Forelimb muscle (tissue), 1 donor: ENCODE results near the gene WNT7A. TPM values are rescaled to one million over a fixed set of nuclear protein-coding genes. Genes with fewer than 3 reads are reported as not detected.

Experiments used
- DNase-seq: peaks from one replicate; pipeline ENCODE4 v3.0.0-alpha.2; 2013; ENCODE audit warnings: low read depth
- polyA plus RNA-seq: library from polyadenylated mRNA; unstranded; fragments of 120-200 nt; gene quantifications from one replicate; pipeline ENCODE4 v1.2.1, GENCODE V29; 2013; ENCODE audit not compliant: insufficient read length

The WNT7A gene
- polyA plus RNA-seq, 1 donor: not detected

DNA sequence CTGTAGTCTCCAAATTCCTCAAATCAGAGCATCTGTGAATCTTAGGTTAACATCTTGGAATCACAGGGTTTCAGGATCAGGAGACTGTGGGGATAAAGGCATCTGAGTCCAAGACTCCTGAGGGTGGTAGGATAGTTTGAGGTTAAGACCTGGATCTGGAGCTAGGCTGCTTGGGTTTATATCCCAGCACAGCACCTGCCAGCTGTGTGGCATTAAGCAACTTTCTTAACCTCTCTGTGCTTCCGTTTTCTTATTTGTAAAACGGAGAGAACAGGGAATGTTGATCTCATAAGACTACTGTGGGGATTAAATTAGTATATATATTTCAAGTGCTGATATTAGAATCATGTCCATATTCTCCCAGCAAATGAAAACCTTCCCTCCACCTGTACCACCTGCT, 33.6 kb downstream of the WNT7A start:
- DNase-seq: no peak

DNA sequence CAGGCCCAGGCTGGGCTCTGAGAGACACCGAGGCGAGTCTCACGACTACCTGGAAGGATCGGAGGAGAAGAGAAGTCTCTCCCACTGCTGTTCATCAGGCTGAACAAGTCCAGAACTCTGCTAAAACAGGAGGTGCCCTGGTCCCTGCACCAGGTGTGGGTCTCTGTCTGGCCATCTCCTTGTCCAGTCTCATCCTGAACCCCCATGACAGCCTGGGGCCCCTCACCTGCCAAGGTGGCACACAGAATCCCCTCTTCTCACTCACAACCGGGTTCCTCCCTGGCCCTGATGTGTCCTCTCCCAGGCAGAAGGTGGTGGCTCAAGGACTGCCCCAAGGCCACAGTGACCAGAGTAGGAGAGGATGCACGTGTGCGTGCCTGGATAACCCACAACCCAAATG, 34.1 kb downstream of the WNT7A start:
- DNase-seq: no peak

DNA sequence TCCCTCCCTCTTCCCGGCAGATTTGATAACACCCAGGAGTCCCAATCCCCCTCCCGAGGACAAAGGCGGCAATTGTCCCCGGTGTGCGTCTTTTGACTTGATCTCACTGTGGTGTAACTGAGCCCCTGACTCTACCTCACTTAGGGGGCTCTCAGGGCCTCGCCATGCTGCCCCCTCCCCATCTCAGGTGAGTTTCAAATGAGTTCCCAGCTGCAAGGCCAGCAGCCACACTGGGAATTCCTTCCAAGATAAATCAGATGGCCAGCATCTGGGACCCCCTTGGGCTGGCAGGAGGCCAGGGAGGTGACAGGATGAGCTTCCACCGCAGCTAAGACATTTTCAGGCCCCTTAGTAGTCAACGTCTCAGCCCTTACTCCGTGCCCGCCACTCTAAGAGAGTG, 35.0 kb downstream of the WNT7A start:
- no peak for DNase-seq

DNA sequence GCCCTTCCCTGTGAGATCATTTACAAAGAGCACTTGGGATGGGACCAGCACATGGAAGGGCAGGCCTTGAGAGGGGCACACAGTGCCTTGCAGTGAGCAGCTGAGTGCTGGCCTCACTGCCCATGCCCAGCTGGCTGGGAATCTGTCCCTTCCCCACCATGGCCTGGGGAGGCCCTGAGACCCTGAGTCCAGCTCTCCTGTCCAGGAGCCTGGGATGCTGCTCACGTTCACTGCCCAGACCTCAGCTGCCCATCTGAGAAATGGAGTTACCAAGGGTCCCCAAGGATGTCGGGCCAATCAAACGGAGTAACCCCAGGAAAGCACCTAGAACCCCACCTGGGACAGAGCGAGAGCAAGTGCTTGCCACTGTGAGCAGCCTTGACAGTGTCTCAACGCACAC, 35.6 kb downstream of the WNT7A start:
- DNase-seq: no peak

DNA sequence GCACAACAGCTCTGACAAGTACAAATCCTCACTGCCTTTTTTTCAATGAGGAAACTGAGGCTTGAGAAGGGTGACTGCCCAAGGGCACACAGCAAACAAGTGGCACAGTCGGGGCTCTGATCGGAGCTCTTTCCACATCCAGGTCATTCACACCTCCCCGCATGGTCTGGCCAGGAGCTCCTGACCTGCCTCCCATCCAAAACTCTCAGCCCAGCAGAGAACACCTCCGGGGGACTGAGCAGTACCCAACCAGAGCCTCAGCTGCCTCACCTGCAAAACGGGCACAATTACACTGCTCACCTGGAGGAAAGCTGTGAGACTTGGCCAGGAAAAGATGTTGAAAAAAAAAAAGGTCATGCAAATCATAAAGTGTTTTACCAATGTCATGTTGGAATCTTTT, 36.5 kb downstream of the WNT7A start:
- no peak for DNase-seq

DNA sequence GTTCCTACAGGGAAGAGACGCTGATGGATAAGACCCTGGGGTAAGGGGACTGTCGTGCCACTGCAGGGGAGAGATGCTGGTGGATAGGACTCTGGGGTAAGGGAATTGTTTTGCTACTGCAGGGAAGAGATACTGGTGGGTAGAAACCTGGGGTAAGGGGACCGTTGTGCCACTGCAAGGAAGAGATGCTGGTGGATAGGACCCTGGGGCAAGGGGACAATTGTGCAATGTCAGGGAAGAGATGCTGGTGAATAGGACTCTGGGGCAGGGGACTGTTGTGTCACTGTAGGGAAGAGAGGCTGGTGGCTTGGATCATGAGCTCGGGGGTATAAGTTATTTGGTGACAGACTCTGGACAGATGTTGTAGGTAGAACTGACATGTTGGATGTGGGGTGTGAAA, 37.6 kb downstream of the WNT7A start:
- DNase-seq: no peak

GRCh38 chr3:13841826-13842225, 38.0 kb downstream of the WNT7A start:
- no peak for DNase-seq

- DNase-seq: no peak
Observed at GRCh38 chr3:13841141-13841540, 38.7 kb downstream of the WNT7A start.

- DNase-seq: no peak
Observed at GRCh38 chr3:13840456-13840855, 39.4 kb downstream of the WNT7A start.

DNA sequence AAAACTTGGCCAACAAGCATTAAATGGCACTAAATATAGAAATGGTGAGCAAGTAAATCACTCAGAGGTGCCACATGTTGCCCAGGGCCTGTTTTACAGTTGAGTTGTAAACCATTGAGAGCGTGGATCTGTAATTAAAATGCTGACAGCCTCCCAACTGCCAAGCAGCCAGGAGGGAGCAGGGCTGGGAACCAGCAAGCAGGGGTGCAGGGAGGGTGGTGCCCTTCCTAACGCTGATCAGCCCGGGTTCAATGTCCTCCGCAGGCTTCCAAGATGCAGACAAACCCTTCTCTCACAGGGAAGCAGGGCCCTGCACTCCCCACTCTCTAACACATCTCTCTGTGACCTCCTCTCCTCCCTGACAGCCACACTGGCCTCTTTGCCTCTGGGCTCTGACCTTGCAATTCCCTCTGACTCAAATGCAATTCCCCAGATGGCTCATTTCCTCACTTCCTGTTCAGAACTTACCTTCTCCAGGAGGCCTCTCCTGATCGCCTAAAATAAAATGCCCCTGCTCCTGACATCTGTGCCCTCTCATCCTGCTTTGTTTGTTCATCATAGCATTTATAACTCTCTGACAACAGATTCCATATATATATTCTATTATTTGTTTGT, 40.0 kb downstream of the WNT7A start:
- no peak for DNase-seq

DNA sequence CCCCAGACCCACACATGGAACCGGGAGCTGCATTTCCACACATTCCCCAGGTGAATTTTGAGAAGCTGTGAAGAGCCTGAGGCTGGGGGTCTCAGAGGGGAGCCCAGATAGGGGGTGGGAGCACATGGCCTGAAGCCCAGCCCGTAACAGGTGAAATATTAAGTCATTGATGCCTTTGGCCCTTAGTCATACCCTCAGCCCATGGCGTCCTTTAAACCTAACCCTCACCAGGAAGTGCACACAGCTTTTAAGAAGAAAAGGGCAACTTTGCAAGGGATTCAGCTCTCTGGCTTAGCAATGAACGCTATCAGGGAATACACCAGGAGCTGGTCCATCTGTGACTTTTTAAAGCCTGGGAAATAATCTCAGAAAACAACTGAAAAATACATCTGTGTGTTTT, 40.6 kb downstream of the WNT7A start:
- DNase-seq: no peak

DNA sequence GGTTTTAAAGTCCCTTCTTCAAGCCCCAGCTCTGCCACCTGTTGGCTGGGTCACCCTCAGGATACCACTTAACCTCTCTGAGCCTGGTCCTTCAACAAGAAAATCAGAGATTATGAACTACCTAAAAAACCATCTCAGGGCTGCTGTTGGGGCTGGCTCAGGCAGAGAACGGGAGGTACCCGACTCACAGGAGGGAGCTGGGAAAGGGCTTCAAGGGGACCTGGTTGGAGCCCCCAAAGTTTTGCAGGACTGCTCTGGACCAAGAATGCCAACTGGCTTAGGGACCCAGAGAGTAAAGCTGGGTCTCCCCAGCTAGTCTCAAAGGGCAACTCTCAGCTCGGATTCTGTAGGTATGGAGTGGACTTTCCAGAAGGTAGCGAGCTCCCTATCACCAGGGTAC, 41.5 kb downstream of the WNT7A start:
- no peak for DNase-seq

DNA sequence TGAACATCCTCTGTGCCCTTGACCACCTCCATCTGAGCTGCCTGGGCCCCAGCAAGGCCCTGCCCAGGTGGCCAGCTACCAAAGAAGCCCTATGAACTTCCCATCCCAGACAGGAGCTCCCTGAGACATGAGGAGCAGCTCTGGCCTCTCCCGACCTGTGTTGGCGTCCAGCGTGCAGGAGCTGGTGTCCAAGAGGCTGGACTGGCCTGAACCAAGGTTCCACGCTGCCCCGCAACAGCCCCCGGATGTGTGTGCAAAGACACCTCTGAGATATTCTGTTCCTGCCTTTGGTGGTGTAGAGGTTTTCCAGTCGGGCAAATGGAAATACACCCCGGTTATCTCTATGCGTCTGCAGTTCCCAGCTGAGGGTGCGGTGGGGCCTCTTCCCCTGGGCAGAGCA, 42.1 kb downstream of the WNT7A start:
- DNase-seq: no peak

DNA sequence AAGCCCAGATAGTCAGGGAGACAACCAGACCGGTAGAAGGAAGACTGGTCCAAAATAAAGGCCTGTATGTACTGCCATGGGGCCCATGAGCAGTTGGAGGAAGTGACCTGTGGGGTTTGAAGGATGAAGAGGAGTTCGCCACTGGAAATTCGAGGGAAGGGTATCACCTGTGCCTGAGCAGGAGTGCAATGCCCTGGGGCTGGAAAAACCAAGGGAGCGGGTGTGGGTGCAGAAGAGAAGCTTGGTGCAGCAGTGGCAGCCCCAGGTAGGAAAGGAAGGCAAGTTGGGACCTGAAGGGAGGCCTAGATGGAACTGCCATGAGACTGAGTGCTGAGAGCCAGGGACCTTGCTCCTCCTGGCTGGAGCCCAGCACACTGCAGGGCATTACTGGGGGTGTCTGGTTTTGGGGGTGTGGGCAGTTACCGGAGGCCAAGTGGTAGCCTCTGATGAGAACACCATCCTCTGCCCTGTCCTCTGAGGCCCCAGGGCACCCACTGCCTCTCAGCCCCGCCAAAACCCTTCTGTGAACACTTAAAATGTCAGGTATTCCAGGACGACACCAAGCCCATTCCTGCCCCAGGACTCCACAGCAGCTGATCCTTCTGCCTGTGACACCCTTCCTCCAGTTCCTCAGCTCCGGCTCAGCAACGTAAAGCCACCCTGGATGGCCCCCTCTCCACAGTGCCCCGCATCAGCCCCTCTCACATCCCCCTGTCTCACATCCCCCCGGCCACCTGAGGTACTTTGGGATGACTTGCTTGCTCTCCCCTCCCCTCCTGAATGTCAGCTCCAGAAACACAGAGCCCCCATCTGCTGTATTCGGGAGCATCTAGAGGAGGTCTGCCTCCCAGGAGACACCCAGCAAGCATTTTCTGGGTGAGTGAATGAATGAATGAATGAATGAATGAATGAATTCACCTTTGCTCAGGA, 42.9 kb downstream of the WNT7A start:
- DNase-seq: no peak

DNA sequence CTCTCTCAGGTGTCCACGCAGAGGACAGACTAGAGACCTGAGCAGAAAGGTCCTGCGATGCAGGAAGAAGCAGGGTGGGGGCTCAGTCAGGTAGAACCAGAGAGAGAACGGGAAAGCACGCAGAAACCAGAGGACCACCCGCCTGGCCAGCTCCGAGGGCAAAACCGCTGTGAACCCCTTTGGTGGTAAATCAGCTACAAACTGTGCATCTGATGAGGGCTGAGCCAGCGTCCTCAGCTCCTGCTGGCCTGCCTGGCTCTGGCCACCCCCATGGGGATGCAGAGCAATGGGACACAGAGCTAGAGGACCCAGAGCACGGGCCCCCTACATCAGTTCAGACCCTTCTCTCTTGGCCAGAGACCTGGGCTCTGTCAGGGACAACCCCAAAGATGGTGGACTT, 44.6 kb downstream of the WNT7A start:
- no peak for DNase-seq

DNA sequence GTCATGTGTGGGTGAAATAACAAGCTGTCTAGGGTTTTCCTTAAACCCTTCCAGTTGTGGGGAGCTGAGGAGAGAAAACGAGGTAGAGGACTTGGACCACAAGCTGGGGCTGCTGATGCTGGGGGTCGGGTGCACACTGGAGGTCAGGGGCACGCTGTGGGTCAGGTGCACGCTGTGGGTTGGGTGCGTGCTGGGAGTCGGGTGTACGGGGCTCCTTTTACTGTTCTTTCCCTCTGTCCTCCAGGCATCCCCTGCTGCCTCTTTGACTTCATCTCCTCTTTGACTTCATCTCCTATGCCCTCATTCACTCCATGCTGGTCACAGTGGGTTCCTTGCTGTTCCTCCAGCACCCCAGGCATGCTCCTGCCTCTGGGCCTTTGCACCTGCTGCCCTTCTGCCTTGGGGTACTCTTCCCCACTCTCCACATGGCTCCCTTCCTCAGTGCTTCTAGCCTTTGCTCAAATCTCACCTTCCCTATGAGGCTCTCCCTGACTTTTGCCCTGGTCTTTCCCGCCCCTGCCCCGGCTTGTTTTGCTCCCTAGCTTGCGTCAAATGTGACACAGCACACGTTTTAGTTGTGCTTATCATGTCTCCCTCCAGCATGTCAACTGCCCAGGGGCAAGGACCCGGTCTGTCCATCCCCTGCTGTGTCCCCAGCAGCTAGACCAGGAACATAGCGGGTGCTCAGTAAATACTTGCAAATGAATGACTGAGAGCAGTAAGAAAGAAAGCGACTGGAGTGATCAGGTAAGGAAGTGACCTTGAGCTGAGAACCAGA, 45.4 kb downstream of the WNT7A start:
- no peak for DNase-seq

DNA sequence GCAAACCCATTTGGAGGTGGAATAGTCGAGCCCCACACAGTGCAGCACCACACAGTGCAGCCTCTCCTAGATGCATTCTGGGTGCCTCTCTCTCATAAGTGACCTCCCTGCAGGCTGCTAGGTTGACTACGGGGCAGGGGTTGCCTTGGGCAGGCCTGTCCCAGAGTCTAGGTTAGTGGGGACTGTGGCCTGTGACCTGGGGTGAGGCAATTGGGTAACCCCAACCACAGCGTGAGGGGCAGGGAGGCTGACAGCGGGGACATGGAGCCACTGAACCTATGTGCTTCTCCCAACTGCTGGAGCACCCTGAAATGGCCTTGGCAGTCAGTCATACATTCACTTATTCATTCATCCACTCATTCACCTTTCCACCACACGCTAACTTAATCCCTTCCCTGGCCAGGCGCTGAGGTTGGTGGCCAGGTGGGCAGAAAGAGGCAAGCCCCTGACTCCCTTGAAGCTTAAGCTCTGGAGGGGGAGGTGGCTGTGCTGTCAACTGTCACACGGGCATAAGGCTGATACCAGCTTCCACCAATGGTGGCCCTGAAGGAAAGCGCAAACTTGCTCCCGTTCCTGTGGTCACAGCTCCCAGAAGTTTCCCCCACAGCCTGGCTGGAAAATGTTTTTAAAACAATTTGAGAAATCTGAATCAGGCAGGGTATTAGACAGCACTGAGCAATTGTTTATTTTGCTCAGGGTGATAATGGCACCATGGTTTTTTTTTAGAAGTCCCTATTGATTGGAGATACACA, 46.2 kb downstream of the WNT7A start:
- DNase-seq: no peak

- no peak for DNase-seq
Observed at GRCh38 chr3:13832130-13832529, 47.7 kb downstream of the WNT7A start.

GRCh38 chr3:13831386-13831996, 48.4 kb downstream of the WNT7A start:
- DNase-seq: no peak

DNA sequence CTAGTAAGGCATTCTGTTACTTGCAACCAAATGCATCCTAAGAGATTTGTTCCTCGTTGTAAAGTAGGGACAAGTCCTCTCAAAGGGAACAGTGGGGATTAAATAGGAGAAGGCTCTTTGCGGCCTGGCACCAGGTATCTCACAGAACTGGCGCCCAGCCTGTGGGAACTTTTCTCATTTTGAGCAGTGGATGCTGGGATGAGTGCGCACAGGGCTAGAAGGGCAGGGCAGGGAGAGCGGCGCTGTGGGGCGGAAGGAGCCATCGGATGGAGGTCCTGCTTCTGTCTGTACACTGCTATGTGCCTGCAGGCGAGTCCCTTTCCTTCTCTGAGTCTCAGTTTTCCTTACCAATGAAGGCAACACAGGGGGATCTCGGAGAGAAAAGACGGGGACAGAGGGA, 50.6 kb downstream of the WNT7A start:
- DNase-seq: no peak

- DNase-seq: no peak
Observed at GRCh38 chr3:13828501-13829265, 51.2 kb downstream of the WNT7A start.
